HG03139 (cell line): ENCODE measurements around the gene MTR.

ENCODE experiments used
- ATAC-seq: cut with Tn5 transposase; IDR thresholded peaks from one replicate; pipeline ENCODE4 v1.9.1; 2021; ENCODE audit not compliant: unreplicated experiment

The MTR gene

GRCh38 chr1:236795035-236795756 lies at the start of gene MTR:
Gene MTR (plus strand): TSS chr1:236795292. CDS start chr1:236795704, 412 bp downstream.
- ATAC-seq = peak; percentile 95

DNA sequence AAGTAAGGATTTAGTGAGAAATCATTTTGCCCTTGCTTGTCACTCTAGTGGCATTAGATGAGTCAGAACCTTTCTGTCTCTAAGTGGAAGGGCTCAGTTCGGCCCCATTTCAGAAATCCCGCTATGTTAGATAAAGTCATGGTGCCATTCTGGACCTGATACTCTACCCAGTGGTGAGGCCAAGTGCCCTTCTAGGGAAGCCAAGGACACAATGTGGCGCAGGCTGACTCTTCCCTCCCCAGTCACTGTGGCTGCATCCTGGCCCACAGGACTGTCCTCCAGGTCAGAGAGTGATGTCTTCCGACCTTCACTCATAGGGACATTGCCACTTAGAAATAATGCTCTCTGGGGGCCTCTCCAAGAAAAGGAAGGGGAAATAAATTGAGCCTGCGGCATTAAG lies 48.3 kb upstream of the MTR start:
- ATAC-seq = no peak

GRCh38 chr1:236747311-236747985 lies 47.6 kb upstream of the MTR start:
- no peak for ATAC-seq

GRCh38 chr1:236748268-236748870 lies 46.7 kb upstream of the MTR start:
- ATAC-seq = no peak

DNA sequence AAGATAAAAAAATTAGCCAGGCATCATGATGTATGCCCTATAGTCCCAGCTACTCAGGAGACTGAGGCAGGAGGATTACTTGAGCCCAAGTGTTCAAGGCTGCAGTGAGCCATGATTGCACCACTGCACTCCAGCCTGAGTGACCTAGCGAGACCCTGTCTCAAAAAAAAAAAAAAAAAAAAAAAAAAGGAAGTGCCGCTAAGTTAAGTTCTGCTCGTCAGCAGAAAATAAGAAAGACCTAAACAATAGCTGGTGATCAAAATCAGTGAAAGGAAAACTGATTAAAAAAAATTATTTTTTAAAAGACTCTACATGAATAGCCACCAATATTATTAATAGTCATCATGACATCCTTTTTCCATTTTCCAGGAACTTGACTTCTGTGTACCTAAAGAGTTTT lies 44.2 kb upstream of the MTR start:
- ATAC-seq = no peak

- ATAC-seq = no peak
Measured at GRCh38 chr1:236751385-236751784, 43.7 kb upstream of the MTR start.

DNA sequence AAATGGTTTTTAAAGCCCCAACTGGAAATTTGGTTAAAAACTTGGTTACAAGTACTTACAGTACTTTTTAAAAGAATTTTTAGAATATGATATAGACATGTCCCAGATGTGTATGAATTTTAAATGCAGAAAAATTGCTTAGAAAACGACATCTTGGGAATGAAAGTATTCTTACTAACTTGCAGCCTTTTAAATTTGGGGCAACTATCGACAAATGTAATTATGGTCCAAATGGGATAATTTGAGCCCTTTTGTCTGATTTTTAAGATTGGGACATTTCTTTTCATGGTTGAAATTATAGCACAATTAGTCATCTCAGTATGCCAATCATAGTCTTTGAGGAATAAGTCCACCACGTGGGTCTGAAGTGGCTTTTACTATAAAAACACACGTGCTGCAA lies 43.2 kb upstream of the MTR start:
- ATAC-seq = no peak

DNA sequence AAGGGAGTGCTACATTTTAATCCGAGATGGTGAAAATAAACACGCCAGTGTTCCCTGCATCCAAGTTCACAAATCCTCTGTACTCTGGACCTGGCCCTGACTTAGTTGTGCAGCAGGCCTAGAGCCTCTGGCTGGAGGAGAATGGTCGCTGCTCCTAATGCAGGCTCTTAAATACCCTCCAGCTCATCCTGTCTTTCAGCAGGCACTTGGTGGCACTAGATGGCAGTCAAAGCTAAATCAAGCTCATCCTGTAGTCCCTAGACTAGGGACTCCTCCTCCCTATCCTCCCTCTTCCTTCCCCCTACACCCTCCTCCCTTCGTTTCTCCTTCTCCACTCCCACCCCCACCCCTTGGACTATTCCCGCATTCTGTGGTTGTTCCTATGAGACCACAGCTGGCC lies 41.6 kb upstream of the MTR start:
- no peak for ATAC-seq

DNA sequence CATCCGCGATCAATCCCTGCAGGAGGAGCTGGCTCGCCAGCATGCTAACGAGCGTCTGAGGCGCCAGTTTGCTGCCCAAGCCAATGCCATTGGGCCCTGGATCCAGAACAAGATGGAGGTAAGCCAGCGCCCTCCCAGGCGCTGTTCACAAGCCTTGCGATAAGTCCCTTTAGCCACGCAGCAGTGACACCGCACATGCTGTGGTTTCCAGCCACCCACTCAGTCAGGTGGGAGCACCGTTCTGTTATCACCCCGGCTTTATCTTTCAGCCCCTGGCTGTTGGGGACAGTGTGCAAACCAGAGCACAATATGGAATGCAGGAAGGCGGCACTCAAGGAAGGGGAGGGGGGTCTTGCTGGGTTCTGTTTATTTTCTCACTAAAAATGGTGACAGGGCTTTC lies 41.1 kb upstream of the MTR start:
- no peak for ATAC-seq

GRCh38 chr1:236754525-236755210 lies 40.4 kb upstream of the MTR start:
- no peak for ATAC-seq

DNA sequence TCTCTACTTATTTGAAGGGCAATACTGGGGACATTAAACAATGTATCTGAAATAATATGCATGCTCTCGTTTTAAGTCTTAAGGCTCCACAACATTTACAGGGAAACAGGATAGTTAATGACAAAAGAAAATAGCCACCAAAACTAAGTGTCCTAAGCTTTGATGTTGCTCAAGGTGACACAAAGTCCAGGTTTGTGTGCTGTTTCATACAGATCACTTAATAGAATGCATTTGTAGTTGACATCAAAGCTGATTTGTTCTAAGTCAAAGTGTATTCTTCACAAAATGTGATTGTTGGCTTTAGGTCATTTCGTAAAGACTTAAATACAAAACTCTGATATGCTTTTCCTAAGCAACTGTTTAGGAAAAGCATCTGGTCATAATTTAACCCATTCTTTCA lies 37.5 kb upstream of the MTR start:
- ATAC-seq = no peak

GRCh38 chr1:236759252-236759859 lies 35.7 kb upstream of the MTR start:
- peak; percentile 58 for ATAC-seq

DNA sequence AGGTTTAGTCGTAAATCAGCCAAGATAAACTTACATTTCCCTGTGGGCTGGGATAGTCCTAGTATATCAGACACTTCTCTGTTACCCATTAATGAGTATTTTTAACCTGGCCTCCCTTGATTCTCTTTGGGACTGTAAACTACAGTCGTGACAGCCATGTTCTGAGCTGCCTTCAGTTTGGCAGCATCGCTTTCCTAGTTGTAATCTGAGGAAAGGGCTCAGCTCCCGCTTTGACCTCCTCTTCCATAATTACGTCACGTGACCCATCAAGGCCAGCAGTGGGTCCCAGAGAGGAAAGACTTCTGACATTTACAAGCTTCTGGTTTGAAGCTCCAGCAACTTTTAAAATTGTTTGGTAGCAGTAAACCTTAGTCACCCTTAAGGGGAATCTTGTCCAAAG lies 34.6 kb upstream of the MTR start:
- no peak for ATAC-seq

GRCh38 chr1:236760986-236761385 lies 34.1 kb upstream of the MTR start:
- ATAC-seq = no peak

DNA sequence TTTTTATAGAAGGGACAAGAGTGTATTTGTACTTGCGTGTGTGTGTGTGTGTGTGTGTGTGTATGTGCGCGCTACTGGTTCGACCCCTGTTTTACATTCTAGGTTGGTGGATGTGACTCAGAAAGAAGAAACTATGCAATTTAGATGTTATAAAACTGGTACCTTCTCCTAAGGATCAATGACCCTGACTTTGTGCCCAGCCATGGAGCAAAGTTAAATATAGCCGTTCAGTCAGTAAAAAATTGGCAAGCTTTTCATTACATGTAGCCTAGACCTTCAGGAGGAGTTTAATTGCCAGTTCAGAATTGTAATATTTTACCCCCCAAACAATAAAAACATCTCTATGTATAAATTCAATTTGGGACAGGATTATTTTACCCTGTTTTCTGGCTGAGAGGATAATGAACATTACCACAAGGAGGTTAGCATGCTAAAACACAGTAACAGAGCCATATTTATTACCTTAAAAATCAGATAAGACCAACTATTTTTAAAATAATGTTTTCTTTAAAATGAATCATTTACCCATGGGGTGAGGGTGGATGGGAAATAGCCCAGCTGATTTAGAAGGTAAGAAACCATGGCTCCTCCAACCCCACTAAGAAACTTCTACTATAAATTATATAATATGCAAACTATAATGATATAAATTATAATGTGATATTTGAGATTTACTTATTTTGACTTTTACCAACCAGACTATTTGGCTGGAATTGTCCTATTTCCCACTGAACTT lies 33.5 kb upstream of the MTR start:
- no peak for ATAC-seq

GRCh38 chr1:236762410-236762809 lies 32.7 kb upstream of the MTR start:
- no peak for ATAC-seq

DNA sequence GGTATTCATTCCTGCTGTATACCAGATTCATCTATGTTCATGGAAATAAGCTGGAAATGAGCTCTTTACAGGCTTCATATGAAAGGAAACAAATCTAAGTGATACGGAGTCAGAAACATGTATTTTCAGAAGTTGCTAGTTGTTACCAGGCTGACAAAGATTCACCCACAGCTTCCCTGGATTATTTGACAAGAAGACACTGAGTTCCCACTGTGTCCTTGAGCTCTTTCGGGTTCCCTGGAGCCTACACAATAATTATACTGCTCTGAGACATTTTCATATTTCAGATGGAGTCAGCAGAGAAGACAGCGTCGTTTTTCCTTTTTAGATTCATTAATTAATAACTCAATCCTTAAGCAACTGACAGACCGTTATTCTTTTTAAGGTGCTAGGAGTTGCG lies 29.3 kb upstream of the MTR start:
- no peak for ATAC-seq

GRCh38 chr1:236766506-236766905 lies 28.6 kb upstream of the MTR start:
- ATAC-seq = no peak

- no peak for ATAC-seq
Measured at GRCh38 chr1:236767276-236767675, 27.8 kb upstream of the MTR start.

DNA sequence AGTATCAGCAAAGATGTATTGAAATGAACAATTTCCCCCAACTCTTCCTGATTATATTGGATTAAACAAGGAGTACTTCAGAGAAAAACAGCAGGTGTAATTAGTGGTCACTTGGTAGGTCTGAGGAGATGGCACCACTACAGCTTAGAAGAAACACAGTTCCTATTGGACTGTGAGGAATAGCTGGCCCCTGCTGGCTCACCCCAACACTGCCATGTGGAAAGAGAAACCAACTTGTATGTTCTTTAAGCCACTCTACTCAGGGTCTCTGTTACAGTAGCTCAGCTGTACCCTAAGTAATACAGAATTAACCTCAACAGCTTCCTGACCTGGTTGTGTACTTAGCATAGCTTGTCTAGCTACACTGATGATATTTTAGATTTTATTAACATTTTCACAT lies 26.5 kb upstream of the MTR start:
- ATAC-seq = no peak

DNA sequence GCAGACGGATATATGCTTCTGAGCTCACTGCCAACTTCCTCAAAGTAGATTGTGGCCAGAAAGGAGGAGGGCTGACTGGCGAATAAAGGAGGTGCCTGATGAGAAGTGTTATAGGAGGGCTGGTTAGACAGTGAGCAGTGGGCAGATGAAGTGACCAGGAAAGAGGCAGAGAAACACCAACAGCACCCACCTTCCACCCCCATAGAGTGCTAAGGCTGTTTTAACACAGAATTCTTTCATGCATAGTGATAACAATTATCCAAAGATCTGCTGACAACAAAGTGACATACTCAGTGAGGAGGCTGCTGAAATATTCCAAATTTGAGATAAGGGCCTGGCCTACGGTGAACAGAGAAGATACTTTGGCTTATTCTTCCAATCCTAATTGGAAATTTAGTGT lies 21.2 kb upstream of the MTR start:
- no peak for ATAC-seq
